Renal pelvis (tissue), 4 donors: ENCODE results near the gene RNF224. TPM values are rescaled to one million over a fixed set of nuclear protein-coding genes. Genes with fewer than 3 reads are reported as not detected.
"Not testable (repeated sequence)": the region's sequence is repeated elsewhere in the genome, so short reads cannot be mapped to it uniquely, and the experiment has no call there.

Experiments
- DNase-seq: peaks from one replicate; pipeline ENCODE4 v3.0.0-alpha.2; 2013
- polyA plus RNA-seq, 3 donors: library from polyadenylated mRNA; unstranded; fragments of 120-200 nt; gene quantifications; one replicate each; pipeline ENCODE4 v1.2.1, GENCODE V29; 2013; ENCODE audit not compliant: insufficient read length in 3 of 3

The RNF224 gene
- polyA plus RNA-seq, 3 donors: 10.1 to 15.2 (median 13.8) TPM

DNA sequence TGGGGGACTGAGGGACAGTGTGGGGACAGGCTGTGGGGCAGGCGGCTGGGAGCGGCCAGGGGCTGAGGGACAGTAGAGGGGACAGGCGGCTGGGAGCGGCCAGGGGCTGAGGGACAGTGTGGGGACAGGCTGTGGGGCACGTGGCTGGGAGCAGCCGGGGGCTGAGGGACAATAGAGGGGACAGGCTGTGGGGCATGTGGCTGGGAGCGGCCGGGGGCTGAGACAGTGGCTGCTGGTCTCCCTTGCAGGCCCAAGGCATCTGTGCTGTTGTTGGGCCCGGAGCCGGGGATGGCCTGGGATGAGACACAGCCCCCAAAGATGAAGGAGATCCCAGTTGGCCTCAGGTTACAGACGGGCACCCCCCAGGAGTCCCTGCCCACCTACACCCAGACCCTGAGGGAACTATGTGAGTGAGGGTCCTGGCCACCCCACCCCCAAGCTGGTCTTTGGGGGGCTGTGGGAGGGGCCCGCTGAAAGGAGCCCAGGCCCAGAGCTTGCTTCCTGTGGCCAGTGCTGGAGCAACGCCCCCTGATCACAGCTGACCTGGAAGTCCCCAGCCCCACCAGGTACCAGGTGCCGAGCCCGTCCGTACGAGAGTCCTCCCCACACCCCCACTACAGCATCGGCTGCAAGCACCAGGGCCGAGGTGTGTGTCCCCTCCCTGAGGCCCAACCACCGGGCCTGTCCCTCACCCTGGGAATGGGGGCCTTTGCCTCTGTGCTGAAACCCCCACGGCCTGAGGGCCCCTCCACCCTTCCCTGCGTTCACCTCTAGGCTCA is 24.4 kb downstream of the RNF224 start:
- DNase-seq: no peak

- DNase-seq: no peak
Measured at GRCh38 chr9:137252555-137253506, 25.5 kb downstream of the RNF224 start.

GRCh38 chr9:137253717-137254623 is 26.7 kb downstream of the RNF224 start:
- DNase-seq: no peak

- peak; percentile 88 for DNase-seq
Measured at GRCh38 chr9:137254624-137255447, 27.5 kb downstream of the RNF224 start, which contains the start of gene NELFB. TSS of gene NELFB (plus strand) at chr9:137255327.

GRCh38 chr9:137255448-137256114 is 28.3 kb downstream of the RNF224 start:
- no peak for DNase-seq

GRCh38 chr9:137256362-137256761 is 29.1 kb downstream of the RNF224 start:
- no peak for DNase-seq

DNA sequence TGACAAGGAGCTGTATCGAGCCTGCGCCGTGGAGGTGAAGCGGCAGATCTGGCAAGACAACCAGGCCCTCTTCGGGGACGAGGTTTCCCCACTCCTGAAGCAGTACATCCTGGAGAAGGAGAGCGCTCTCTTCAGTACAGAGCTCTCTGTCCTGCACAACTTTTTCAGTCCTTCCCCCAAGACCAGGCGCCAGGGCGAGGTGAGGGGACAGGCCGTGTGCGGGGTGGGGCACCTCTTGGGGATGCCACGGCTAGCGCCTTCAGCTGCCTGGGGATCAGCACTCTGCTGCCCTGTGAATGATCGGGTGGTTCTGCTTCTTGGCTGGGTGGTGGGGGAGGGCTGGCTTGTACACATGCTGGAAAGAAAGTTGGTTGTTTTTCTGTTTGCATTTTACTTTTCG is 29.6 kb downstream of the RNF224 start:
- DNase-seq: no peak

- DNase-seq: not testable (repeated sequence)
Measured at GRCh38 chr9:137262173-137262908, 35.0 kb downstream of the RNF224 start.

DNA sequence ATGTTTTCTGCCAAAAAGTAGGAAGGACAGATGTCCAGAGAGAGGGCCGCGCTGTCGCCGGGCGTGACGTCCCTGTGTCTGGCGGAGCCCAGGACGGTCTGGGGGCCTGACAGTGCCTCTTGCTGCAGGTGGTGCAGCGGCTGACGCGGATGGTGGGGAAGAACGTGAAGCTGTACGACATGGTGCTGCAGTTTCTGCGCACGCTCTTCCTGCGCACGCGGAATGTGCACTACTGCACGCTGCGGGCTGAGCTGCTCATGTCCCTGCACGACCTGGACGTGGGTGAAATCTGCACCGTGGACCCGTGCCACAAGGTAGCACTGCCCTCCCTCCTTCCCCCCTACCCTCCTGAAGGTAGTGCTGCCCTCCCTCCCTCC is 35.6 kb downstream of the RNF224 start:
- DNase-seq: no peak

GRCh38 chr9:137263506-137263905 is 36.2 kb downstream of the RNF224 start:
- DNase-seq: no peak

GRCh38 chr9:137264067-137264466 is 36.8 kb downstream of the RNF224 start:
- DNase-seq: no peak

DNA sequence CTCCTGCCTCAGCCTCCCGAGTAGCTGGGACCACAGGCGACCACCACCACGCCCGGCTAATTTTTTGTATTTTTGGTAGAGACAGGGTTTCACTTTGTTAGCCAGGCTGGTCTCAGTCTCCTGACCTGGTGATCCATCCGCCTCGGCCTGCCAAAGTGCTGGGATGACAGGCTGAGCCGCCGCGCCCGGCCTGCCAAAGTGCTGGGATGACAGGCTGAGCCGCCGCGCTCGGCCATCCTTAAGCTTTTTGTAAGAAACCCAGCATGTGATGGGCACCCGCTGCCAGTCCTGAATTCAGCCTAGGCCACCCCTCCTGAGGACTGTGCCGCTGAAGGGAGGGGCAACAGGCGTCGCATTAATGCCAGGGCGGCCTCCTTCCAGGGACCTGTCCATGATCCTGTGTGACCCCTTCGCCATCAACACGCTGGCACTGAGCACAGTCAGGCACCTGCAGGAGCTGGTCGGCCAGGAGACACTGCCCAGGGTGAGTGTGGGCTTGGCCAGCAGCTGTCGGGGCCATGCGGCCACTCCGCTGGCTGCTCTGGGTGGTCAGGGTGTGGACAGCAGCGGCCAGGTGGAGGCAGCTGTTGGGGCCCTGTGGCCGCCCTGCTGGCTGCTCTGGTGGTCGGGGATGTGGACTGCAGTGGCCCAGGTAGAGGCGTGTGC is 38.3 kb downstream of the RNF224 start:
- no peak for DNase-seq

GRCh38 chr9:137266162-137266527 is 38.8 kb downstream of the RNF224 start:
- no peak for DNase-seq

DNA sequence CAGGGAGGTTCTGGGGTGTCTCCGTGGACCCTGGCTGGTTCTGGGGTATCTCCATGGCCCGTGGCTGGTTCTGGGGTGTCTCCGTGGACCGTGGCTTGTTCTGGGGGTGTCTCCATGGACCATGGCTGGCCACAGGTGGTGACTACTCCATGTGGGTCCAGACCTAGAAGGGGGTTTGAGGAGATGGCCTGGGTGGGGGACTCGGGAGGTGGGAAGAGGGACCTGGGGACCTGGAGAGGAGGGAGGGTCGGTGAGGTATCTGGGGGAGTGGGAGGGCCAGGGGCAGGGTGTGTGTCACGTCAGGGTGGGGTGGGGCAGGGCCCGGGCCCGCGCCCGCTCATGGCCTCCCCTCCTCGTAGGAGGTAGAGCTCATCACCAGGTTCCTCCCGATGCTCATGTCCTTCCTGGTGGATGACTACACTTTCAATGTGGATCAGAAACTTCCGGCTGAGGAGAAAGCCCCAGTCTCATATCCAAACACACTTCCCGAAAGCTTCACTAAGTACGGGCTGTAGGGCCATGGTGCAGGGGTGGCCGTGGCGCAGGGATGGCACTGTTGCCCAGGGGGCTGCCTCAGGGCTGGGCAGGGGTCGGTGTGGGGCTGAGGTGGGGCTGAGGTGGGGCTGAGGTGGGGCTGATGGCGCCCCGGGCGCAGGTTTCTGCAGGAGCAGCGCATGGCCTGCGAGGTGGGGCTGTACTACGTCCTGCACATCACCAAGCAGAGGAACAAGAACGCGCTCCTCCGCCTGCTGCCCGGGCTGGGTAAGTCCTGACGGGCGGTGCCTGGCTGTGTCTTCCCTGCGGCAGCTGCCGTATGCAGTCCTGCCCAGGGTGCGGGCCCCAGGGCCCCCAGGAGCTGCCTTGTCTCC is 39.5 kb downstream of the RNF224 start:
- no peak for DNase-seq

DNA sequence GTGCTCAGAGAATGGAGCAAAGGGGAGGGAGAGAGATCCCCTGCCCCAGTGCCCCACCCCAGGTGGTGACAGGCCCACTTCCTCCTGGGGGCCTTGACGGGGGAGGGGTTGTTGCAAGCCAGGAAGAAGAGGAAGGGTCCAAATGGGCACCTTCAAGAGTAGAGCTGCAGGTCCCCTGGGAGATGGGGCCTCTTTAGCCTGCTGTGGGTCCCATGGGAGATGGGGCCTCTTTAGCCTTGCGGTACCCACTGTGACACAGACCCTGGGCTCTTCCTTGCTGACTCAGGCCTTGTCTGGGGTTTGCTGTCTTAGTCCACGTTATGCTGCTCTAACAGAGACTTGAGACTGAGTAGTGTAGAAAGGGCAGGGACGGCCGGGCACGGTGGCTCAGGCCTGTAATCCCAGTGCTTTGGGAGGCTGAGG is 40.6 kb downstream of the RNF224 start:
- no peak for DNase-seq

DNA sequence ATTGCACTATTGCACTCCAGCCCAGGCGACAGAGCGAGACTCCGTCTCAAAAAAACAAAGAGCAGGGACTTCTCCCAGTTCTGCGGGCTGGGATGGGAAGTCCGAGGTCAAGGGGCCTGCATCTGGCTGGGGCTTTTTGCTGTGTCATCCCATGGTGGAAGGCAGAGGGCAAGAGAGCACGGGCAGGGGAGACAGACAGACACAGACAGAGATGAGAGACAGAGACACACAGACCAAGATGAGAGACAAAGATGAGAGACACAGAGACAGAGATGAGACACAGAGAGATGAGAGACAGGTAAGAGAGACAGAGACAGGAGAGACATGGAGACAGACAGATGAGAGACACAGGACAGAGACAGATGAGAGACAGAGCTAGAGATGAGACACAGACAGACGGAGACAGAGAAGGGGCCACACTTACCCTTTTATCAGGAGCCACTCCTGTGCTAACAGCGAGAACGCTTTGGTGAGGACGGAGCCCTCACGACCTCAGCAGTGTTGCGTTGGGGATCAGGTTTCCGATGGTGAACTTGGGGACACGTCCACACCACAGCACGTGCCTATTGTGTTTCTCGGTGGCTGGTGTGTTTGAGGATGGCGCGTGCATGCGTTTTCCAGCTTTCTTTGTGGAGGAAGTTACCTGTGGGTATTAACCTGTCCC is 41.4 kb downstream of the RNF224 start:
- DNase-seq: no peak

GRCh38 chr9:137269231-137269772 is 42.0 kb downstream of the RNF224 start:
- DNase-seq: no peak
